Choroid plexus epithelial cell (primary cell): Measurements from ENCODE around the gene JHY.

Experiments
- DNase-seq: peaks from one replicate; pipeline ENCODE4 v3.0.0-alpha.2; 2010; ENCODE audit warnings: low read depth
- H3K4me3 ChIP-seq: 2 replicates; pipeline ENCODE4 v1.5.1; 2011; ENCODE audit warnings: low read depth, mild to moderate bottlenecking, control low read depth, low read length, moderate library complexity
- TF ChIP-seq, protein P1 (sequence below): conservative IDR thresholded peaks from 2 replicates; pipeline ENCODE4 v1.5.1; 2011; ENCODE audit warnings: low read depth, mild to moderate bottlenecking, control low read depth, inconsistent platforms, low read length, moderate library complexity

JHY gene

GRCh38 chr11:122983438-122984185 is 101.1 kb downstream of the JHY start:
- TF ChIP-seq, protein P1, sequence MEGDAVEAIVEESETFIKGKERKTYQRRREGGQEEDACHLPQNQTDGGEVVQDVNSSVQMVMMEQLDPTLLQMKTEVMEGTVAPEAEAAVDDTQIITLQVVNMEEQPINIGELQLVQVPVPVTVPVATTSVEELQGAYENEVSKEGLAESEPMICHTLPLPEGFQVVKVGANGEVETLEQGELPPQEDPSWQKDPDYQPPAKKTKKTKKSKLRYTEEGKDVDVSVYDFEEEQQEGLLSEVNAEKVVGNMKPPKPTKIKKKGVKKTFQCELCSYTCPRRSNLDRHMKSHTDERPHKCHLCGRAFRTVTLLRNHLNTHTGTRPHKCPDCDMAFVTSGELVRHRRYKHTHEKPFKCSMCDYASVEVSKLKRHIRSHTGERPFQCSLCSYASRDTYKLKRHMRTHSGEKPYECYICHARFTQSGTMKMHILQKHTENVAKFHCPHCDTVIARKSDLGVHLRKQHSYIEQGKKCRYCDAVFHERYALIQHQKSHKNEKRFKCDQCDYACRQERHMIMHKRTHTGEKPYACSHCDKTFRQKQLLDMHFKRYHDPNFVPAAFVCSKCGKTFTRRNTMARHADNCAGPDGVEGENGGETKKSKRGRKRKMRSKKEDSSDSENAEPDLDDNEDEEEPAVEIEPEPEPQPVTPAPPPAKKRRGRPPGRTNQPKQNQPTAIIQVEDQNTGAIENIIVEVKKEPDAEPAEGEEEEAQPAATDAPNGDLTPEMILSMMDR, result no peak
- H3K4me3 ChIP-seq, result peak overlapping the region; percentile 59
- DNase-seq, result no peak

DNA sequence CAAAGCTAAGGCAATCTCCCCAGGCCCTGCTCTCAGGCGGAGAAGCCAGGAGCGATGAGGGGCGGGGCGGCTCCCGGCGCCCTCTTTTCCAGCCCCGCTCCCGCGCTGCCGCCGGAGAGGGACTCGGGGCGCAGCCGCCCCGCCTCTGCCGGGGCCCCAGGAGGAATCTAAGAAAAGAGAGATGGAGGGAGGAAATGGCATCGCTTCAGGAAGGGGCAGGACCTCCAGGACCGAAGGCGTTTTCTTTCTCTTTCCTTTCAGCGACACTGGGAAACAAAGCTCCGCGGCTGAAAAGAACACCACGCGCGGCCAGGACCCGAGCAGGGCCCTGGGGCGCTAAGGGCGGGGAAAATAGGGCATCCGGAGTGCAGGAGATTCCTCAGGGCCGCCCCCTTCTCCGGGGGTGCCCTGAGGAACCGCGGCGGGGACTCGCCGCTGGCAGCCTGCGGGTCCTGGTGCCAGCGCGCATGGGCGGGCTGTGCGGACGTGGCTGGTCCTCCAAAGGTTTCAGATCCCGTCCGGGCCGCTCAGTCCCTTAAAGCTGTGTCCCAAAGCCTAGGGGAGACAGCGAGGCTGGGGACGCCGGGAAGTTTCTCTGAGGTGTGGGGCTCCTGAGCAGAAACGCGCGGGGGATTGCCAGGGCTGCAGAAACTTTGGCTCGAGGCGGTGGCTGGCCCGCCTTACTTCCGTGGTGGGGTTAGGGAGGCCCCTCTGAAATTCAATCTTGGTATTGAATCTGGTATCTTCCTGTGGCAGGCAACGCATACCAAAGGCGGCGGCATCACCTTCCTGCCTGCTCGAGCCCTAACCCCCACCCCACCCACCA is 101.8 kb downstream of the JHY start:
- peak; percentile 9 for DNase-seq
- peak overlapping the region; percentile 59 for H3K4me3 ChIP-seq
- TF ChIP-seq, protein P1, result no peak

- DNase-seq, result no peak
- TF ChIP-seq, protein P1, result no peak
Measured at GRCh38 chr11:122995526-122995925, 113.0 kb downstream of the JHY start.

GRCh38 chr11:122998727-122999366 is 116.3 kb downstream of the JHY start:
- no peak overlapping the region for H3K4me3 ChIP-seq
- TF ChIP-seq, protein P1, result no peak
- no peak for DNase-seq

More at GRCh38 chr11:122995526-122995925, 113.0 kb downstream of the JHY start:
- H3K4me3 ChIP-seq, result no peak overlapping the region

- no peak overlapping the region for H3K4me3 ChIP-seq
- TF ChIP-seq, protein P1, result no peak
- DNase-seq, result no peak
Measured at GRCh38 chr11:123000721-123001120, 118.2 kb downstream of the JHY start.

- DNase-seq, result no peak
- H3K4me3 ChIP-seq, result no peak overlapping the region
- TF ChIP-seq, protein P1, result no peak
Measured at GRCh38 chr11:123006860-123007542, 124.4 kb downstream of the JHY start.
